ENCODE measurements around the gene FOXO1.
A peak's percentile ranks its signal among the peaks of the same experiment; 100 is the strongest.

Gene FOXO1

DNA sequence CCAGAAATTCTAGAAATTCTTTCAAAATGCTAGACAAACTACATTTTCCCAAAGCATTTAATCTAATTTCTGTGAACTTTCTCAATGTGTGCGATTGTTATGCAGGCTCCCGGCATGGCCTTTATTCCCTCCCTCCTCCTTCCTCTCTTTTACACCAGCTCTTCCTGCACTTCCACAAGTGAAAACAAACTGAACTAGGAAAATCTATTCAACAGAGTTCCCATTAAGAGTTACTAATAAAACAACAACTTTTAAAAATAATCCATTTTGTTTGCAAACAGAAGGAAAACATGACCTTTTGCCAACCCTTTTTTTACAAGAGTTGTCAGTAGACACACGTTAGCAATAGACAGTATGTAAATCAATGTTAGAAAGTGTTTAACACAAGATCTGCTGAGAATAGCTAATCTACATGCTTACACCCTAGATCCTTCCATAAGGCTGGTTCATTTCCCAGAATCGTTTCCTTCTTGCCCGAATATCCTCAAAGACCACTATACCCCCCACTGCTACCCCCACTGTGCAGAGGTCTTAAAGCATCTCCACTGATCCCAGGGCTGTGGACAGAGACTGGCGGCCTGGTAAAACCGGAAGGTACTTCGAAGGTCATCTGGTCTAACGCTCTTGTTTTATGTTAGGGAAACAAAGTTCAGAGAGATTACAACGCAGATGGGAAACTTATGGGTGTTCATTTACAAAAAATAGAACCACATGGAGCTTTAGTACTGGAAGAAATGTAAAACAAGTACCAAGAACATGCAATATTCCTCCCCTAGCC lies 98.0 kb downstream of the FOXO1 start:
- FAIRE-seq = no peak
- DNase-seq (ENCODE audit: insufficient read length) = no peak
- TF ChIP-seq TAF1 (IDR thresholded peaks at IDR 0.05; ENCODE audit: borderline replicate concordance, low read depth, low read length) (no peak), POLR2AphosphoS5 (IDR thresholded peaks at IDR 0.05; ENCODE audit: low read depth, low read length) (no peak), POLR2A (IDR thresholded peaks at IDR 0.05; ENCODE audit: low read depth, low read length) (no peak)

DNA sequence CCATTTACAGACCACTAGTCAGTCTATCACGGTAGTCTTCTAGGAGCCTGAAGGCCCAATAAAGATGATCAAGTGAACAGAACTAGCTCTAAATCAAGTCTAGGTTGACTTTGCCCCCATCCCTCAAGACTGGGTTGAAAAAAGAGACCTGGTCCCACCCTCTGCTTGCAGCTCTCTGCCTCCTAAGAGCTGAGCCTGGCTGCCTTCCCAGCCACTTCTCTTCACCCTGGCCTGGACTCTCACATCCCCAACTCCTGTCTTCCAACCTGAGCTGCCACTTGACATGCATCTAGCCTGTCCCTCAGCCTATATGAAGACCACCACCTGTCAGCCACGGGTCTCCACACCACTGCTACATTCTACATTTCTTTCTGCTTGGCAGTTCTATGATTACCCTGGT lies 99.6 kb downstream of the FOXO1 start:
- TF ChIP-seq POLR2AphosphoS5 (IDR thresholded peaks at IDR 0.05; ENCODE audit: low read depth, low read length) (no peak), POLR2A (IDR thresholded peaks at IDR 0.05; ENCODE audit: low read depth, low read length) (no peak), TAF1 (IDR thresholded peaks at IDR 0.05; ENCODE audit: borderline replicate concordance, low read depth, low read length) (no peak)
- DNase-seq (ENCODE audit: insufficient read length) (no peak), FAIRE-seq (no peak)

DNA sequence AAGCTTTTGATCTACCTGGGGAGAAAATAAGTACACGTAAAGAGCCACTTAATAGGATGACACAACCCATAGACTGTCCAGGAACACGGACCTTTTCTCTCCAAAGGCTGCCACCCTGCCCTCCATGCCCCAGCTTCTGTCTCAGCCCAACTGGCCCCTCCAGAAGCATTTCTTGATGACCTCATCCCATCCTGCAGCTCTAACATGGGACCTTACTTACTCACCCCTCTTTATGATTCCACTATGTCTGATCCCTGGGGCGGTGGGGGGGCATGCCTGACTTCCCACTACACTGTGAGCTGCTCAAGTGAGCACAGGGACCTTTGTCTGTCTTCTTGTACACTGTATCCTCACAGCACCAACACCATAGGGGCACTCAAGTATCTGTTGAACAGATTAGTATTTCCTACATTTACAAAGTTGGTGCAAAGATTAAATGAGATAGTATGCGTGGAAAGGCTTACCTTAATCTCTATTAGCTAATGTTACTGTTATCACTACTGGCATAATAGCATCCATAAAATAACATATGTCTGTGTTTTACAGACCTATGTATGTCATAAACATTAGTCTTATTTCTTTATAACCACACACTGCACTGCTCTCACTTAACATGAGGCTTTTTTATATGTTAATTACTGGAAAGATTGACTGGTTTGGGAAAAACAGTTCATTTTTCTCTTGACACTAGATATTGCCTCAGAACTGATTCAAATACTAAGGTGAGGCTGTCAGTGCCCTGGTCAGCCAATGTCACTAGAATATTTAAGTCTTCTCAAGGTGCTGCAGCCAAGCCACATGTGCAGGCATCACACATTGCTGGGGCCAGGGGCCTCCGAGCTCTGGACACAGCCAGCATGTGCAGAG lies 100.9 kb downstream of the FOXO1 start:
- no peak for TF ChIP-seq TAF1 (IDR thresholded peaks at IDR 0.05; ENCODE audit: borderline replicate concordance, low read depth, low read length)
- no peak for TF ChIP-seq POLR2AphosphoS5 (IDR thresholded peaks at IDR 0.05; ENCODE audit: low read depth, low read length)
- TF ChIP-seq POLR2A (IDR thresholded peaks at IDR 0.05; ENCODE audit: low read depth, low read length) = no peak
- peak; percentile 40 for FAIRE-seq
- DNase-seq (ENCODE audit: insufficient read length) = no peak

DNA sequence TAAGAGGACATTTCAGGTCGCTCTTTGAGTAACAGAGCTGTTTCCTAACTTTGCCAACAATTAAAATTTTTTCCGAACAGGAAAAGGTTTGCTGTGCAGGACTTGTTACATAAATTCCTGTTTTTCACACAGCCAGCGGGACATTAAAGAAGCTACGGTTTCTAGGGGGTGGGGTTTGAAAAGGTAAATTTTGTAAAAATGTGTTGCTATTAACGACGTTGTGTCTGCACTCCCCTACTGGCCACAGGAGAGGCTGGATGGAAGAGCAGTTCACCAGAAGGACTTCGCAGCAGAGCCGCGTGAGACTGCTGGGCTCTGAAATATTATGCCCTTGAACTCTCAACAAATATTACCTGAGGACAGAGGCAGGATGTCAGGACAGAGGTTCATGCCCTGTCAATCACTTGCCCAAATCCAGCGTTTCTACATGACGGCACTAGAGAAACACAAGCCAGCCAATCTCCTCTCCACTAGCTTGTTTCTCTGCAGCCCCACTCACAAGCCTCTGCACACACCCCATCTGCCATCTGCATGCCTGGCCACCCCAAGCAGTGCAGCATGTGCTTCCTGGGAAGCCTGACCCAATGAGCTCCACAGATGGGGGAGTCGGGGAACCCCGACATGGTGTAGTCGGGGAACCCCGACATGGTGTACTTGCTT lies 102.0 kb downstream of the FOXO1 start:
- DNase-seq (ENCODE audit: insufficient read length) (peak; percentile 14), FAIRE-seq (no peak)

DNA sequence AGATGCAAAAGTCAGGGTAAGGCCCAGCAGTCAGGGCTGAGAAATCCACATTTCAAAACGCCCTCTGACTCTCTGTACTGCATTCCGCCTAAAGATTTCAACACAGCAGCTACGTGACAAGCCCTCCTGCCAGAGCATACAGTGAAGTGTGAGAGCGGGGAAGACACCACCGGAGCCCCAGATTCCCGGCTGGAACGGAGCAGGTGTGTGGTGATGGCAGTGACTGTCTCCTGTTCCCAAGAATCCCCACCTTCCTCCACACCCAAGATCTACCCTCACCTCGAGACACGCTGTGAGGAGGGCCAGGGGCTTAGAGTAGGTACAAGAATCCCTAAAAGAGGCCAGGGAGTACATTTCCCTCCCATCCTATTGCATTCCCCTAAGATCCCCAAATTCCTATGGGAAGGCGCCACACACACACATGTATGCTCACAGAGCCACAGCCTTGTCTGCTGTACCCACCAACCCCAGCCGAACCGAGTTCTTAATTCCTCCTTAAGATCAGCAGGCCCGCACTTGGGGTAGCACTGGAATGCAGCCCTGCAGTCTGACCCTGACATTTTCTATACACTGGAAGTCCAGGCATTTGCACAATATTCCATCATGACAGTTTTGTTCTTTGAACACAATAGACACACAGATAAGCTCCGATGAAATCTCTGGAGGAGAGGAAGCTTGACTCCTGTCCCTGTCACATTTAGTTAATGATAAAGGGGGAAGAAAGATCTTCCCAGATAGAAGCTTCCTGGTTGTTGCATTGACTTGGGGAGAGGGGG lies 102.9 kb downstream of the FOXO1 start:
- FAIRE-seq (no peak), DNase-seq (ENCODE audit: insufficient read length) (no peak)

More for the DNA sequence above, 102.0 kb downstream of the FOXO1 start:
- TF ChIP-seq TAF1 (IDR thresholded peaks at IDR 0.05; ENCODE audit: borderline replicate concordance, low read depth, low read length) = no peak

DNA sequence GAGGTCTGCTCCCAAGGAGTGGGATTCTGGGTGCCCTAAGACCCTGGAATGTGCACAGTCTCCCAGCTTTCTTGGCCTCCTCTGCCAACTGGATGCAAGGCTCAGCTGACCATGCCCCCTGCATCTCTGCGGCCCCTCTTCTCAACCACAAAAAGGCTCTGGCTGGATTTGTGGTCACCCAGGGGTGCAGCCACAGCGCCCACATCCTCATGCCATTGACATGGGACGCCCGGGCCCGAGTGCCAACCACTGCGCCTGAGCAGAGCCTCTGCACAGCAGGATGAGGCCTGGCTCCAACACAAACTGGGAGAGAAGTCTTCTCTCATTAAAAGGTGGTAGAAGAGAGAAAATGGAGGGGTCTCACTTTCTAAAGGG lies 103.5 kb downstream of the FOXO1 start:
- FAIRE-seq (no peak), DNase-seq (ENCODE audit: insufficient read length) (no peak)
- TF ChIP-seq POLR2A (IDR thresholded peaks at IDR 0.05; ENCODE audit: low read depth, low read length) = no peak

More for the DNA sequence above, 102.9 kb downstream of the FOXO1 start:
- TF ChIP-seq POLR2A (IDR thresholded peaks at IDR 0.05; ENCODE audit: low read depth, low read length) (no peak), POLR2AphosphoS5 (IDR thresholded peaks at IDR 0.05; ENCODE audit: low read depth, low read length) (no peak), TAF1 (IDR thresholded peaks at IDR 0.05; ENCODE audit: borderline replicate concordance, low read depth, low read length) (no peak)

DNA sequence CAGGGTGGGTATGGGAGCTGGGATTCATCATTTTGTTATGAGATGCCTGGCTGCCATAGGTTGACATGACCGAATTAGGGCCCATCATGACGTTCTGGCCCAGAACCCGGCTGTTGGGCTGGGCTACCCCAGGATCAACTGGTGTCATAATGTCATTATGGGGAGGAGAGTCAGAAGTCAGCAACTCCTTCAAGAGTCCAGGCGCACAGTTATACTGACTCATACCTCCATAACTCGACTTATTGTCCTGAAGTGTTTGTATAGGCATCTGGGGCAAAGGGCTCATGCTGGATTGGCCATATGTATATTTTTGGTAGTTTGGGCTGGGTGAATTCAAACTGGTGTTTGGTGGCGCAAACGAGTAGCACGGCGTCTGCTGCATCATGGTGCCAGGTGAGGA lies 106.5 kb downstream of the FOXO1 start:
- TF ChIP-seq POLR2AphosphoS5 (IDR thresholded peaks at IDR 0.05; ENCODE audit: low read depth, low read length) = no peak
- TF ChIP-seq POLR2A (IDR thresholded peaks at IDR 0.05; ENCODE audit: low read depth, low read length) = no peak
- no peak for TF ChIP-seq TAF1 (IDR thresholded peaks at IDR 0.05; ENCODE audit: borderline replicate concordance, low read depth, low read length)
- DNase-seq (ENCODE audit: insufficient read length) (no peak), FAIRE-seq (no peak)

DNA sequence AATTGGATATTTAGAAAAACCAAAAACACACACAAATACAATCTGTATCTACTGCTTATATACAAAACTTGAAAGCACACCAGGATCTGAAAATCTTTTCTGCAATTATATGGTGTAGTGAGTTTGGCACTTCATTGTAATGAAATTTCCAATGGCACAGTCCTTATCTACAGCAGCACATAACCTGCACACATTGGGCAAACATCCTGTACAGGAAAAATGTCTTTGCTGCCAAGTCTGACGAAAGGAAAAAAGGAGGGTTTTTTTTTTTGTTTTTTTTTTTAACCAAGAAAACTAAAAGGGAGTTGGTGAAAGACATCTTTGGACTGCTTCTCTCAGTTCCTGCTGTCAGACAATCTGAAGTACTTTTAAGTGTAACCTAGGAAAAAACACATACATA lies 107.8 kb downstream of the FOXO1 start:
- FAIRE-seq (no peak), DNase-seq (ENCODE audit: insufficient read length) (no peak)
- TF ChIP-seq POLR2AphosphoS5 (IDR thresholded peaks at IDR 0.05; ENCODE audit: low read depth, low read length) = no peak
- no peak for TF ChIP-seq POLR2A (IDR thresholded peaks at IDR 0.05; ENCODE audit: low read depth, low read length)
- TF ChIP-seq TAF1 (IDR thresholded peaks at IDR 0.05; ENCODE audit: borderline replicate concordance, low read depth, low read length) = no peak

DNA sequence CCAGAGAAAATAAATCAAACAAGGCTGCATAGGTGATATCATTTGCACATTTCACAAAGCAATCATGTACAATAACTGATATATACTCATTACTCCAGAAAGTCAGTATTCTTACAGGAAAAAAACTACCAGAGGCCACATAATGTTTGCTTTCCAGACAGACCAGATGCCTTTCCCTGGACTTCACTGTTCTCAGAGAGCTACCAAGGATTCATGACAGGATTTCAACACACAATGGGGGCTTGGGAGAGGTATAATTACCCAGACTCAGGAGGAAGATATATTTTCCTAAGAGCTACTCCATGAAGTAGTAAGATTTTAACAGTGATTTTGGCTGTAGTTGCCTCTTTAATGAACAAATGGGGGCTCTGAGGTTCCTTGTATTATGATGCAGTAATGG lies 110.0 kb downstream of the FOXO1 start:
- DNase-seq (ENCODE audit: insufficient read length) = no peak
- no peak for TF ChIP-seq POLR2A (IDR thresholded peaks at IDR 0.05; ENCODE audit: low read depth, low read length)
- no peak for TF ChIP-seq TAF1 (IDR thresholded peaks at IDR 0.05; ENCODE audit: borderline replicate concordance, low read depth, low read length)
- no peak for TF ChIP-seq POLR2AphosphoS5 (IDR thresholded peaks at IDR 0.05; ENCODE audit: low read depth, low read length)
- no peak for FAIRE-seq

DNA sequence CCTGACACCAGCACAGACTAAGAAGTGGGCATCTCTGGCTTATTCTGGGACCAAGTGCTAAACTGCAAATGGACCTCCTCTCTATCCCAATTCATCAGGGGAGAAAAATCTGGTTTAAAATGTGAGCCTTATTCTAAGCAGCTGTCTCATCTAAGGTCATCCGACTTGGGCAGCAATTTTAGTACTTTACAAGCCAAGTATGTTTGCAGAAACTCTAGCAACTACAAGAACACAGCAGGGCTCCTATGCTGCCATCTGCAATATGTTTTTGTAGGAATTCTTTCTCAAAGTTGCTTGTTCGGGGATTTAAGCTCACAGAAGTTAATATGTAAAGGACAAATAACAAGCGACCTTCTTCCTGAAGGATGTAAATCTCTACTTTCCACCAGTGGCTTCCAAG lies 113.1 kb downstream of the FOXO1 start:
- DNase-seq (ENCODE audit: insufficient read length) (no peak), FAIRE-seq (no peak)
- no peak for TF ChIP-seq POLR2AphosphoS5 (IDR thresholded peaks at IDR 0.05; ENCODE audit: low read depth, low read length)
- no peak for TF ChIP-seq POLR2A (IDR thresholded peaks at IDR 0.05; ENCODE audit: low read depth, low read length)
- no peak for TF ChIP-seq TAF1 (IDR thresholded peaks at IDR 0.05; ENCODE audit: borderline replicate concordance, low read depth, low read length)

DNA sequence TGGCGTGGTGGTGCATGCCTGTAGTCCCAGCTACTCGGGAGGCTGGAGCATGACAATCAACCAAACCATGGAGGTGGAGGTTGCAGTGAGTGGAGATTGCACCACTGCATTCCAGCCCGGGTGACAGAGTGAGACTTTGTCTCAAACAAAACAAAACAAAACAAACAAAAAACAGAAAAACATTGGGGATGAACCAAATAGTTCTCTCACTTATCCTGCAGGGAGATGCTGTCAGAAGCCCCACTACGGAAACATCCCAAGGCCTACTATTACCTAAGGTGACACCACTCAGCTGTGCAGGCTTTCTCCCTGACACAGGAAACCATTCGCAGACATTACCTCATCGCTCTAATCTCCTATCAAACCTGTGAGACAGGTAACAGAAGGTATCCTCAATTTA lies 113.5 kb downstream of the FOXO1 start:
- no peak for FAIRE-seq
- no peak for DNase-seq (ENCODE audit: insufficient read length)
- no peak for TF ChIP-seq POLR2AphosphoS5 (IDR thresholded peaks at IDR 0.05; ENCODE audit: low read depth, low read length)
- no peak for TF ChIP-seq TAF1 (IDR thresholded peaks at IDR 0.05; ENCODE audit: borderline replicate concordance, low read depth, low read length)
- no peak for TF ChIP-seq POLR2A (IDR thresholded peaks at IDR 0.05; ENCODE audit: low read depth, low read length)

All from GM12892 (cell line).